Ectodermal cell (in vitro differentiated cells): ENCODE measurements around the gene INPP5A.

ENCODE experiments used
- H3K27ac ChIP-seq: 2 replicates; pipeline ENCODE4 v1.7.0; 2013; ENCODE audit warnings: mild to moderate bottlenecking, low read depth, low read length; ENCODE audit not compliant: insufficient read depth, poor library complexity, severe bottlenecking
- H3K27me3 ChIP-seq: 2 replicates; pipeline ENCODE4 v1.7.0; 2013; ENCODE audit warnings: mild to moderate bottlenecking, low read length; ENCODE audit not compliant: insufficient read depth, control insufficient read depth, poor library complexity, severe bottlenecking
- H3K36me3 ChIP-seq: one replicate; pipeline ENCODE4 v1.7.0; 2013; ENCODE audit warnings: low read length; ENCODE audit not compliant: control insufficient read depth, insufficient read depth
- H3K4me1 ChIP-seq: one replicate; pipeline ENCODE4 v1.7.0; 2013; ENCODE audit warnings: low read length; ENCODE audit not compliant: control insufficient read depth, insufficient read depth
- H3K4me3 ChIP-seq: 2 replicates; pipeline ENCODE4 v1.7.0; 2013; ENCODE audit warnings: low read depth, low read length, control low read depth; ENCODE audit not compliant: insufficient read depth
- H3K9me3 ChIP-seq: 2 replicates; pipeline ENCODE4 v1.7.0; 2013; ENCODE audit warnings: mild to moderate bottlenecking, low read length, moderate library complexity; ENCODE audit not compliant: control insufficient read depth
- WGBS, 2 experiments: methylation state at CpG; one replicate each; pipeline ENCODE4 v1.1.7; 2013; ENCODE audit warnings: missing lambda C conversion rate in 2 of 2; 5-methylcytosine and 5-hydroxymethylcytosine counted together

The INPP5A gene

GRCh38 chr10:132542819-132543218 is 5.2 kb downstream of the INPP5A start:
- no peaks in the 10 kb centered on the region for H3K36me3 ChIP-seq
- H3K27ac ChIP-seq, result no peak overlapping the region
- peaks cover 28% of the 10 kb centered on the region for H3K4me1 ChIP-seq
- peaks cover 8% of the 10 kb centered on the region for H3K27me3 ChIP-seq
- 91 to 97% methylated on average over 3 of the region's 3 CpGs for WGBS, 2 experiments
- no peak overlapping the region for H3K4me3 ChIP-seq
- no peaks in the 10 kb centered on the region for H3K9me3 ChIP-seq

- H3K4me3 ChIP-seq, result no peak overlapping the region
- no peaks in the 10 kb centered on the region for H3K36me3 ChIP-seq
- no peak overlapping the region for H3K27ac ChIP-seq
- H3K27me3 ChIP-seq, result no peaks in the 10 kb centered on the region
- WGBS, 2 experiments, result 92 to 94% methylated on average over 28 of the region's 28 CpGs
- no peaks in the 10 kb centered on the region for H3K9me3 ChIP-seq
- peaks cover 18% of the 10 kb centered on the region for H3K4me1 ChIP-seq
Observed at GRCh38 chr10:132543916-132544743, 6.5 kb downstream of the INPP5A start.

- Histone ChIP-seq H3K9me3 (no peaks in the 10 kb centered on the region), H3K27me3 (no peaks in the 10 kb centered on the region), H3K36me3 (no peaks in the 10 kb centered on the region), H3K27ac (no peak overlapping the region), H3K4me3 (no peak overlapping the region), H3K4me1 (peaks cover 16% of the 10 kb centered on the region)
- WGBS, 2 experiments, result 92 to 93% methylated on average over 35 of the region's 35 CpGs
Observed at GRCh38 chr10:132544744-132545658, 7.4 kb downstream of the INPP5A start.

GRCh38 chr10:132545659-132546367 is 8.2 kb downstream of the INPP5A start:
- no peaks in the 10 kb centered on the region for H3K27me3 ChIP-seq
- H3K27ac ChIP-seq, result no peak overlapping the region
- no peaks in the 10 kb centered on the region for H3K36me3 ChIP-seq
- WGBS, 2 experiments, result 94 to 95% methylated on average over 34 of the region's 34 CpGs
- no peaks in the 10 kb centered on the region for H3K9me3 ChIP-seq
- H3K4me1 ChIP-seq, result peaks cover 12% of the 10 kb centered on the region
- no peak overlapping the region for H3K4me3 ChIP-seq

GRCh38 chr10:132546567-132547420 is 9.2 kb downstream of the INPP5A start:
- H3K36me3 ChIP-seq, result no peaks in the 10 kb centered on the region
- no peak overlapping the region for H3K4me3 ChIP-seq
- H3K9me3 ChIP-seq, result no peaks in the 10 kb centered on the region
- no peaks in the 10 kb centered on the region for H3K27me3 ChIP-seq
- H3K4me1 ChIP-seq, result peaks cover 5% of the 10 kb centered on the region
- 93 to 94% methylated on average over 26 of the region's 26 CpGs for WGBS, 2 experiments
- H3K27ac ChIP-seq, result no peak overlapping the region

- H3K4me1 ChIP-seq, result peaks cover 2% of the 10 kb centered on the region
- H3K27me3 ChIP-seq, result no peaks in the 10 kb centered on the region
- H3K36me3 ChIP-seq, result no peaks in the 10 kb centered on the region
- no peaks in the 10 kb centered on the region for H3K9me3 ChIP-seq
- H3K27ac ChIP-seq, result no peak overlapping the region
- no peak overlapping the region for H3K4me3 ChIP-seq
- WGBS, 2 experiments, result 94 to 95% methylated on average over 22 of the region's 22 CpGs
Observed at GRCh38 chr10:132547421-132547861, 9.9 kb downstream of the INPP5A start.

- 94 to 95% methylated on average over 28 of the region's 28 CpGs for WGBS, 2 experiments
- Histone ChIP-seq H3K36me3 (no peaks in the 10 kb centered on the region), H3K4me1 (peaks cover 2% of the 10 kb centered on the region), H3K27me3 (no peaks in the 10 kb centered on the region), H3K9me3 (no peaks in the 10 kb centered on the region), H3K4me3 (no peak overlapping the region), H3K27ac (no peak overlapping the region)
Observed at GRCh38 chr10:132548106-132548823, 10.7 kb downstream of the INPP5A start.

- H3K9me3 ChIP-seq, result no peaks in the 10 kb centered on the region
- H3K27ac ChIP-seq, result no peak overlapping the region
- H3K36me3 ChIP-seq, result no peaks in the 10 kb centered on the region
- H3K4me3 ChIP-seq, result no peak overlapping the region
- H3K4me1 ChIP-seq, result peaks cover 2% of the 10 kb centered on the region
- WGBS, 2 experiments, result 93 to 94% methylated on average over 14 of the region's 14 CpGs
- H3K27me3 ChIP-seq, result no peaks in the 10 kb centered on the region
Observed at GRCh38 chr10:132548869-132549268, 11.3 kb downstream of the INPP5A start.

GRCh38 chr10:132549371-132549770 is 11.8 kb downstream of the INPP5A start:
- 93% methylated on average over 12 of the region's 12 CpGs for WGBS, 2 experiments
- Histone ChIP-seq H3K27me3 (no peaks in the 10 kb centered on the region), H3K27ac (no peak overlapping the region), H3K9me3 (no peaks in the 10 kb centered on the region), H3K36me3 (no peaks in the 10 kb centered on the region), H3K4me1 (peaks cover 2% of the 10 kb centered on the region), H3K4me3 (no peak overlapping the region)
